ENCODE measurements around the gene TMED6.

Gene TMED6

GRCh38 chr16:69351309-69352027 lies at the start of gene TMED6:
TSS of gene TMED6 (minus strand) at chr16:69351786. CDS start at chr16:69351753, 33 bp downstream.
- peak; percentile 48 for DNase-seq
- Histone ChIP-seq H3K27me3 (ENCODE audit: insufficient read depth, low read depth, severe bottlenecking) (no peaks in the 10 kb centered on the region), H3K27ac (peak within 1 kb of the TSS; percentile 79), H3K4me3 (ENCODE audit: low read depth, low read length) (peak within 1 kb of the TSS; percentile 22), H3K9me3 (ENCODE audit: severe bottlenecking) (no peaks in the 10 kb centered on the region), H3K36me3 (peaks cover 17% of the 10 kb centered on the region)
- no peak for TF ChIP-seq CTCF (IDR thresholded peaks at IDR 0.05; ENCODE audit: low read depth, low read length)

DNA sequence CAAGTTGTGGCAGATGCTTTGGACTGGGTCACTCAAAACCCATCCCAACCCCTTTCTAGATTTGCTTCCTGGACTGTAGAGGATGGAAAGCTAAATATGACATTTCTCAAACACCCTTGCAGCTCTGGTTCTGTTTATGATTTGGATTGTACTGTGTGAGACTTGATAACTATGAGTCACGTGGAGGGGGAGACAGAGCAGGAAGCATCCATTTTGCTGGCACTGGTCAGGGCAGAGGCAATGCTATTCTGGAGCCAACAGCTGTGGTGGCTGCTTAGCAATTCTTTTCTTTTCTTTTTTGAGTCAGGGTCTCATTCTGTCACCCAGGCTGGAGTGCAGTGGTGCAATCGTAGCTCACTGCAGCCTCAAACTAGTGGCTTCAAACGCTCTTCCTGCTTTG lies 47.8 kb upstream of the TMED6 start:
- no peak for TF ChIP-seq CTCF (IDR thresholded peaks at IDR 0.05; ENCODE audit: low read depth, low read length)
- no peak overlapping the region for H3K27ac ChIP-seq
- H3K9me3 ChIP-seq (ENCODE audit: severe bottlenecking), result no peaks in the 10 kb centered on the region
- no peaks in the 10 kb centered on the region for H3K27me3 ChIP-seq (ENCODE audit: insufficient read depth, low read depth, severe bottlenecking)
- no peaks in the 10 kb centered on the region for H3K36me3 ChIP-seq
- no peak overlapping the region for H3K4me3 ChIP-seq (ENCODE audit: low read depth, low read length)
- no peak for DNase-seq

- peak; percentile 61; the same call in 1 of the 2 replicates for TF ChIP-seq CTCF (IDR thresholded peaks at IDR 0.05; ENCODE audit: low read depth, low read length)
- no peak overlapping the region for H3K27ac ChIP-seq
- no peak overlapping the region for H3K4me3 ChIP-seq (ENCODE audit: low read depth, low read length)
- DNase-seq, result peak; percentile 30
- no peaks in the 10 kb centered on the region for H3K36me3 ChIP-seq
- H3K27me3 ChIP-seq (ENCODE audit: insufficient read depth, low read depth, severe bottlenecking), result no peaks in the 10 kb centered on the region
- H3K9me3 ChIP-seq (ENCODE audit: severe bottlenecking), result no peaks in the 10 kb centered on the region
Measured at GRCh38 chr16:69397821-69398521, 46.4 kb upstream of the TMED6 start.

- Histone ChIP-seq H3K27me3 (ENCODE audit: insufficient read depth, low read depth, severe bottlenecking) (no peaks in the 10 kb centered on the region), H3K36me3 (no peaks in the 10 kb centered on the region), H3K4me3 (ENCODE audit: low read depth, low read length) (no peak overlapping the region), H3K27ac (peak overlapping the region; percentile 25), H3K9me3 (ENCODE audit: severe bottlenecking) (no peaks in the 10 kb centered on the region)
- DNase-seq, result peak; percentile 76
- TF ChIP-seq CTCF (IDR thresholded peaks at IDR 0.05; ENCODE audit: low read depth, low read length), result peak; percentile 40
Measured at GRCh38 chr16:69396187-69397061, 44.8 kb upstream of the TMED6 start.

- H3K36me3 ChIP-seq, result no peaks in the 10 kb centered on the region
- DNase-seq, result no peak
- TF ChIP-seq CTCF (IDR thresholded peaks at IDR 0.05; ENCODE audit: low read depth, low read length), result no peak
- H3K27me3 ChIP-seq (ENCODE audit: insufficient read depth, low read depth, severe bottlenecking), result no peaks in the 10 kb centered on the region
- H3K4me3 ChIP-seq (ENCODE audit: low read depth, low read length), result no peak overlapping the region
- no peak overlapping the region for H3K27ac ChIP-seq
- H3K9me3 ChIP-seq (ENCODE audit: severe bottlenecking), result no peaks in the 10 kb centered on the region
Measured at GRCh38 chr16:69395859-69396186, 44.2 kb upstream of the TMED6 start.

Measured in WERI-Rb-1 (cell line).